Measurements from ENCODE around the gene HDAC4.

- TF ChIP-seq CTCF (IDR thresholded peaks at IDR 0.05) (no peak), EZH2 (IDR thresholded peaks at IDR 0.05; ENCODE audit: borderline replicate concordance, insufficient read depth, low read depth, low read length, poor library complexity, severe bottlenecking) (no peak)
Measured at GRCh38 chr2:239251971-239252370, 148.8 kb downstream of the HDAC4 start.
